ENCODE measurements around the gene NPAS1.

The NPAS1 gene

GRCh38 chr19:47081095-47081494 is 61.5 kb downstream of the NPAS1 start:
- Histone ChIP-seq H4K20me1 (peaks cover 0 to 77% (median 31%) of the 10 kb centered on the region in 11 experiments; a peak in 18 of 22 replicates), H3K27ac (no peak overlapping the region), H3K36me3 (peaks cover 86 to 100% (median 99%) of the 10 kb centered on the region in 11 experiments), H3K9me3 (replicated peaks in 1 of 11) (no peaks in the 10 kb centered on the region), H3K4me1 (peaks cover 10 to 19% (median 13%) of the 10 kb centered on the region in 10 experiments), H3K9ac (no peak overlapping the region), H3K27me3 (no peaks in the 10 kb centered on the region), H3K4me3 (no peak overlapping the region), H3K4me2 (no peak overlapping the region)
- TF ChIP-seq Cebpa-rat (IDR thresholded peaks at IDR 0.05): no peak

- Histone ChIP-seq H4K20me1 (peaks cover 0 to 86% (median 38%) of the 10 kb centered on the region in 11 experiments; a peak in 17 of 22 replicates), H3K4me2 (no peak overlapping the region), H3K4me3 (no peak overlapping the region), H3K9me3 (replicated peaks in 1 of 11) (no peaks in the 10 kb centered on the region), H3K4me1 (peaks cover 15 to 33% (median 24%) of the 10 kb centered on the region in 10 experiments), H3K36me3 (peaks cover 82 to 100% (median 99%) of the 10 kb centered on the region in 11 experiments), H3K27me3 (no peaks in the 10 kb centered on the region), H3K27ac (no peak overlapping the region), H3K9ac (no peak overlapping the region)
- TF ChIP-seq Cebpa-rat (IDR thresholded peaks at IDR 0.05): no peak
These were observed 62.9 kb downstream of the NPAS1 start for GRCh38 chr19:47082493-47082892.

GRCh38 chr19:47084879-47085439 is 65.3 kb downstream of the NPAS1 start:
- no peak overlapping the region for H3K9ac ChIP-seq
- H3K4me1 ChIP-seq: peaks cover 15 to 33% (median 25%) of the 10 kb centered on the region in 10 experiments
- no peaks in the 10 kb centered on the region for H3K9me3 ChIP-seq (replicated peaks in 1 of 11)
- H4K20me1 ChIP-seq: peaks cover 0 to 93% (median 35%) of the 10 kb centered on the region in 11 experiments; a peak in 17 of 22 replicates
- H3K4me3 ChIP-seq: no peak overlapping the region
- H3K36me3 ChIP-seq: peaks cover 89 to 100% (median 99%) of the 10 kb centered on the region in 11 experiments
- no peaks in the 10 kb centered on the region for H3K27me3 ChIP-seq
- H3K4me2 ChIP-seq: peak overlapping the region in 4 of 11 experiments; percentile 53 to 71 (median 64); a peak in 6 of 22 replicates
- TF ChIP-seq Cebpa-rat (IDR thresholded peaks at IDR 0.05): no peak
- peak overlapping the region in 1 of 11 experiments; percentile 59; a peak in 1 of 22 replicates for H3K27ac ChIP-seq

- Histone ChIP-seq H3K4me3 (no peak overlapping the region), H3K9me3 (replicated peaks in 1 of 11) (no peaks in the 10 kb centered on the region), H3K4me2 (peak overlapping the region; percentile 49 to 71 (median 66)), H3K27me3 (no peaks in the 10 kb centered on the region), H3K9ac (peak overlapping the region in 8 of 11 experiments; percentile 27 to 57 (median 42); a peak in 9 of 22 replicates), H3K4me1 (peaks cover 15 to 32% (median 26%) of the 10 kb centered on the region in 10 experiments), H3K36me3 (peaks cover 89 to 100% (median 99%) of the 10 kb centered on the region in 11 experiments), H3K27ac (peak overlapping the region in 8 of 11 experiments; percentile 15 to 59 (median 46); a peak in 15 of 22 replicates), H4K20me1 (peaks cover 0 to 93% (median 38%) of the 10 kb centered on the region in 11 experiments; a peak in 17 of 22 replicates)
- no peak for TF ChIP-seq Cebpa-rat (IDR thresholded peaks at IDR 0.05)
These were observed 66.6 kb downstream of the NPAS1 start for GRCh38 chr19:47086280-47086679.

GRCh38 chr19:47089767-47090350 is 70.2 kb downstream of the NPAS1 start:
- Histone ChIP-seq H3K4me2 (no peak overlapping the region), H3K27ac (peak overlapping the region in 4 of 11 experiments; percentile 2 to 33 (median 16); a peak in 3 of 22 replicates), H3K9me3 (replicated peaks in 1 of 11) (no peaks in the 10 kb centered on the region), H3K4me3 (no peak overlapping the region), H3K36me3 (peaks cover 81 to 96% (median 93%) of the 10 kb centered on the region in 11 experiments), H3K27me3 (no peaks in the 10 kb centered on the region), H3K4me1 (peaks cover 36 to 68% (median 60%) of the 10 kb centered on the region in 10 experiments), H3K9ac (no peak overlapping the region), H4K20me1 (peaks cover 0 to 92% (median 38%) of the 10 kb centered on the region in 11 experiments; a peak in 18 of 22 replicates)
- no peak for TF ChIP-seq Cebpa-rat (IDR thresholded peaks at IDR 0.05)

- TF ChIP-seq Cebpa-rat (IDR thresholded peaks at IDR 0.05): no peak
- Histone ChIP-seq H3K9me3 (replicated peaks in 1 of 11) (no peaks in the 10 kb centered on the region), H3K27me3 (no peaks in the 10 kb centered on the region), H3K9ac (peak overlapping the region in 8 of 11 experiments; percentile 3 to 83 (median 78); a peak in 16 of 22 replicates), H3K4me1 (peaks cover 55 to 74% (median 68%) of the 10 kb centered on the region in 10 experiments), H3K27ac (peak overlapping the region; percentile 69 to 90 (median 87); a peak in 19 of 22 replicates), H3K4me3 (no peak overlapping the region), H4K20me1 (peaks cover 0 to 94% (median 38%) of the 10 kb centered on the region in 11 experiments; a peak in 15 of 22 replicates), H3K4me2 (peak overlapping the region; percentile 82 to 99 (median 96)), H3K36me3 (peaks cover 57 to 79% (median 61%) of the 10 kb centered on the region in 11 experiments)
These were observed 73.6 kb downstream of the NPAS1 start for GRCh38 chr19:47093254-47093653.

GRCh38 chr19:47093841-47094240 is 74.2 kb downstream of the NPAS1 start:
- no peak for TF ChIP-seq Cebpa-rat (IDR thresholded peaks at IDR 0.05)
- peaks cover 52 to 73% (median 55%) of the 10 kb centered on the region in 11 experiments for H3K36me3 ChIP-seq
- no peaks in the 10 kb centered on the region for H3K9me3 ChIP-seq (replicated peaks in 1 of 11)

GRCh38 chr19:47094557-47095475 is 75.2 kb downstream of the NPAS1 start:
- Histone ChIP-seq H3K9me3 (replicated peaks in 1 of 11) (no peaks in the 10 kb centered on the region), H3K27ac (peak overlapping the region; percentile 69 to 90 (median 87)), H3K4me3 (peak overlapping the region in 9 of 10 experiments; percentile 6 to 54 (median 39); a peak in 17 of 20 replicates), H3K4me1 (peaks cover 70 to 89% (median 80%) of the 10 kb centered on the region in 10 experiments), H3K36me3 (peaks cover 42 to 69% (median 48%) of the 10 kb centered on the region in 11 experiments), H3K4me2 (peak overlapping the region; percentile 82 to 99 (median 96)), H3K9ac (peak overlapping the region; percentile 64 to 83 (median 77)), H3K27me3 (no peaks in the 10 kb centered on the region), H4K20me1 (peaks cover 0 to 94% (median 52%) of the 10 kb centered on the region in 11 experiments; a peak in 16 of 22 replicates)
- TF ChIP-seq Cebpa-rat (IDR thresholded peaks at IDR 0.05): no peak

More at GRCh38 chr19:47093841-47094240, 74.2 kb downstream of the NPAS1 start:
- peaks cover 0 to 94% (median 44%) of the 10 kb centered on the region in 11 experiments; a peak in 15 of 22 replicates for H4K20me1 ChIP-seq
- H3K27me3 ChIP-seq: no peaks in the 10 kb centered on the region
- peak overlapping the region; percentile 64 to 83 (median 77); a peak in 20 of 22 replicates for H3K9ac ChIP-seq
- peak overlapping the region in 8 of 10 experiments; percentile 9 to 54 (median 44); a peak in 14 of 20 replicates for H3K4me3 ChIP-seq
- peaks cover 60 to 80% (median 74%) of the 10 kb centered on the region in 10 experiments for H3K4me1 ChIP-seq
- peak overlapping the region; percentile 69 to 90 (median 87); a peak in 21 of 22 replicates for H3K27ac ChIP-seq
- peak overlapping the region; percentile 82 to 99 (median 96) for H3K4me2 ChIP-seq
